ENCODE results near the gene SLC4A2. TPM values are rescaled to one million over a fixed set of nuclear protein-coding genes. Genes with fewer than 3 reads are reported as not detected.

SLC4A2 gene
- total RNA-seq, 1 donor from 2014 or later: 35.9 TPM

DNA sequence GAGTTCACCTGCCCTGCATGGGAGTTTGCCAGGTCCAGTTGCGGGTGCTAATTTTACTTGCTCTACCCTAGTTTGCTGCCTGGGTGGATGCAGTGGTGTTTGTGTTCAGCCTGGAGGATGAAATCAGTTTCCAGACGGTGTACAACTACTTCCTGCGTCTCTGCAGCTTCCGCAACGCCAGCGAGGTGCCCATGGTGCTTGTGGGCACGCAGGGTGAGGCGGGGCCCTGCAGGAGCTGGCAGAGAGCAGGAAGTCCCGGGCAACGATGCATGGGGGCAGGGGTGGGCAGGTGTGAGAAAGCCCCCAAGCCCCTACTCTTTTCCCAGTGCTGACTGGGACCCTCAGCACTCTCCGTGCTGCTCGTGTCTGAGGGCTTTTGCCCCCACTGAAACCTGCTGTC is 58.2 kb downstream of the SLC4A2 start:
- ATAC-seq: no peak

DNA sequence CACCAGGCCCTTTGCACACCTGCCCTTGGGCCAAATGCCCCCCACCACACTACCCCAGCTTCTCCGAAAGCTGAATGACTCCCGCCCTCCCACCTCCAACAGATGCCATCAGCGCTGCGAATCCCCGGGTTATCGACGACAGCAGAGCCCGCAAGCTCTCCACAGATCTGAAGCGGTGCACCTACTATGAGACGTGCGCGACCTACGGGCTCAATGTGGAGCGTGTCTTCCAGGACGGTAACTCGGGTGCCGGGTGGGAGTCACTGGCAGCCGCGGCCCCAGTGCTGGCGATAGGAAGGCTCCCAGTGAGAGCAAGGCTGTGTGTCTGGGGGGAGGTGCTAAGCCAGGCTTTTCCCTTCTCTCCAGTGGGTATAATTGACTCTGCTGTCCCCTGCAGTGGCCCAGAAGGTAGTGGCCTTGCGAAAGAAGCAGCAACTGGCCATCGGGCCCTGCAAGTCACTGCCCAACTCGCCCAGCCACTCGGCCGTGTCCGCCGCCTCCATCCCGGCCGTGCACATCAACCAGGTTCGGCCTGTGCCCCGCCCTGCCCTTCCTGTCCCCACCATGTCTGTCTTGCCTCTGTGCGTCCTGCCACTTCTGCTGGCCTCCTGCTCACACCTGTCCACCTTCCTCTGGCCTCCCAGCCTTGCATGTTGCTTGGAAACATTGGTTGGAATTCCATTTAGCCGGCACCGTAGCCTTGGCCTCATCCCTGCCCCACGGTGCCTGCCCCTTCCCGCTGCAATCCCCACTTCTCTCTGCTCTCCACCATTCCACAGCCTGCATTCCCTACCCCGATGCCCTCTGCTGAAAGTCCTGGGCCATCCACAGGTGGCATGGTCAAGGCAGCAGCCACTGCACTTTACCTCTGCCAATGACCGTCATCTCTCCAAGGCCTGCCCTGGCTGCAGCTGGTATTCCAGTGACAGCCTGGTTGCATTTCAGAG is 59.0 kb downstream of the SLC4A2 start:
- ATAC-seq: no peak

GRCh38 chr7:151119055-151119415 is 59.6 kb downstream of the SLC4A2 start:
- ATAC-seq: no peak

GRCh38 chr7:151119902-151120301 is 60.5 kb downstream of the SLC4A2 start:
- no peak for ATAC-seq

DNA sequence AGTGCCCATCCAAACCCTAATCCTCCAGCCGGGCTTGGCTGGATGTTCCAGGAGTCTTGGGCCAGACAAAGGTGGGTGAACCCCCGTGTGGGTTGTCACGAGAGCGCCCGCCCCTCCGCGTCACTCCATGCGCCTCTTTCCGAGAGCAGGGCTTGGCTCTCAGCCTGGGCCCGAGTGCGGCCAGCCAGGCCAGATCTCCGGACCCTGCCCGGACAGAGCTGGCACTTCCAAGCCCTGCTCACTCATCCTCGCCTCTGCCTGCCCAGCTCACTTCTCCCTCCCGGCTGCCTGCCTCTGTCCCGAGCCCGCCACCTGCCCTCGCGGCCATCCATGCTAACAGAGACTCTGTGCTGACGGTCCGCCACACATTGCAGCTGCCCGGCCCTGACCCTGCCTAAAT is 61.5 kb downstream of the SLC4A2 start:
- no peak for ATAC-seq

DNA sequence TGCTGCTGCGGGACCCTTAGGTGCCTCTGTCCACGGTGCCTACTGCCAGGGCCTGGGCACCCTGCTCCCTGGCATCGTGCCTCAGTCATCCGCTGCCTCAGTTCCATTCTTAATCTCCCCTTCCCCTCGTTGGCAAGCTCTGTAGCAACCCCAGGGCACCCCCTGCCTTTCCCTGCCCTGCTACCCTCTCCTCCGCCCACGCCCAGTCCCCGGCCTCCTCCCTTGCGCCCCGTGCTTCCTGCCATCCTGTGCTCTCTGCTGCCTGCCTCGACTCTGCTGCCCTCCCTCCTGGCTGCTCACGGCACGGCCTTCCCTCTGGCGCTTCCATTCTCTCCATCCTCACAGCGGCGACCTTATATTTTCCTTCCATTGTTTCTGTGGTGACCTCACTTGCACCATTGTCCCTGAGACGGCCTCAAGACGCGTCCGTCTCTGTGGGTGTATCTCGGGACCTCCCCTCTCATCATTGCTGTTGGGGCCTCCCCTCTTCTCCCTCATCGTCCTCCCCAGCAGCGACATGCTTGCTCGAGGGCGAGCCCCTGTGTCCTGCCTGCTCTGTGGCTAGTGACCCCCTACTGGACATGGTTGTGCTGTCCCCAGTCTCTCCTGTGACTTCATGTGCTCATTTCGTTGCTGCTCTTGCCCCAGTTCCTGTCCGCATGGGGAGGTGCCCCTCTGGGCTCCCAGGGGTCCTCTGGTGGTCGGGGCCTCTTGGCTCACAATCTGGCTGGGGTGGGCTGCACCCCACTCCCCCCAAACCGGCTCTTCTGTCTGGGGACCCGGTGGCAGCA is 62.2 kb downstream of the SLC4A2 start:
- no peak for ATAC-seq

GRCh38 chr7:151122276-151122675 is 62.9 kb downstream of the SLC4A2 start:
- ATAC-seq: no peak

DNA sequence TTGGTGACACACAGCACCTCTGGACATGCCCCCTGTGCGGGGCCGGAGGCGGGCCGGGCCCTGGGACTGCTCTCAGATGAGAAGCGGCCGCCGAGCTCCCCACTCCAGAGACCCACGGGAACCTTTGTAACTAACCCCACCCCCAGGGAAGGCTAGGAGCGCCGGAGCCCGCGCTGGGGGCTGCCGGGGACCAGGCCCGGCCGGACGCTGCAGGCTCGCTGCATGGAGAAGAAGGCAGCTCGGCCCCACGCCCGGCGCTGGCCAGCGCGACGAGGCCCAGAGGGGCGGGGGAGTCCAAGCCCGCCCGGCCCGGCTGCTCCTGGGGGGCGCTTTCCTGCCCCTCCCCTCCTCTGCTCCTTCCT is 63.4 kb downstream of the SLC4A2 start:
- ATAC-seq: no peak

DNA sequence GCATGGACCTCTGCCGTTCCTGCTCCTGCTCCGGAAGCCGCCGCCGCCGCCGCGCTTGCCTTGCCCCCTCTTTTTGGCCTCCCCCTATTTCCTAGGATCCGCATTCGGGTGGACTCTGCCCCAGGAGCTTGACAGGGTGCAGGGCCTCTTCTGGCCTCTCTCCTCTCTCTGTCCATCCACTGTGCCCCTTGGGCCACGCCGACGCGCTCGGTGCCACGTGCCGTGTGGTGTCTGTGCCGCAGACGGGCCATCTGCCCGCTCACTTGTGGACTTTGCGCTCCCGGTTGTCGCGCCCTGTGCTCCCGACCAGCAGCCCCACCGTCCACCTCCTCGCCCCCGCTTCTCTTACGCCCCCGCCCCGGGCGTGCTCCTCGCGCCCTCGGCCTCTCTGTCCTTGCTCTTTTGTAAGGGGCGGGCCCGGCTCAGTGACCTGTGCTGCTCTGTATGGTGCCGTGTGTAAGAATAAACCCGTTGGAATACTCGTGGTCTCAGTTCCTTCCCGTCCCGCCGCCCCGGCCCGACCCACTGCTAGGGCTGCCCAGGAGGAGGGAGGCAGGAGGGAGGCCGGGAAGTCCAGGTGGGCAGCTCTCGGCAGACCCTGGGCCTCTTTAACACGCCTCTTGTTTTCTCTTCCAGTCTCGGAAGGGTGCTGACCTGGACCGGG is 63.9 kb downstream of the SLC4A2 start:
- ATAC-seq: no peak

DNA sequence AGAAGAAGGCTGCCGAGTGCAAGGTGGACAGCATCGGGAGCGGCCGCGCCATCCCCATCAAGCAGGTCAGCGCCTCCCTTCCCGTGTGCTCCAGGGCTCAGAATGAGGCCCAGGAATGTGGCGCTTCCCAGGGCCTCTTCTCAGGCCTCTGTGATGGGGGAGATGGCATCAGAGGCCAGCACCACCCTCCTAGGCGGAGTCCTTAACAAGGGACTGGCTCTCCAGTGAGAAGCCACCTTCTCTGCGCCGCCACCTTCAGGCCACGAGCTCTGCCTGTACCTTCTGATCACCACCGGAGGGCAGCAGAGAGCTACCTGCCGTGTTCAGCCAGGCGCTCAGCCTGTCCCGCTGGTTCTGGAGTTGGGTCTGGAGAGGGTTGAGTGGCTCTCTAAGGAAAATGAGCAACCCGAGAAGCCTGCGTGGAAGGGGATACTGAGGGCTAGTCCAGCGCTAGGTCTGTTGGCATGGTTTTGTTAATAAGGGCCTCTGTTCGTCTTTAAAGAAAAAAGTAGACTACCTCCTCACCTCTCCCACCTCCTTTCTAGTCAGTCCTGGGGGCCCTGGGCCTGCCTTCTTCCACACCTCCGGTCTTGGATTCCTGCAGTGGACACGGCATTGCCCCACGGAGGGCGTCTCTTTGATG is 64.6 kb downstream of the SLC4A2 start:
- peak; percentile 90 for ATAC-seq

DNA sequence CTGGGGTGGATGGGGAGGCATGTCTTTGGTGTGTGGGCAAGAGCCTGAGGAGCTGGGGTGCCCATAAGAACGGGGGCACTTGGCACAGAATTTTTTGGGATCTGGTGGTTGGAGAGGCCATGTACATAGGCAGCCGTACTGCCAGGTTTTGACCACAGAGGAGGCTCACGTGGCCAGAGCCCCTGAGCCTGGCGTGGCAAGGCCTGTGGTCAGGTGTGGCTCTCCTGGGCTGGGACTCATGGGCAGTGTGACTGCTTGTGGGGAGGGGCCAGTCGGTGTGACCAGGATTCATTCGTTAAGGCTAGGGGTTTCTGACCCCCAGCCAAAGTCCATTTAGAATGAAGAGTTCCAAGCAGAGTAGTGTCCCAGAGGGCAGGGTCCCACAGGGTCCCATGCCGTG is 65.1 kb downstream of the SLC4A2 start:
- ATAC-seq: no peak

GRCh38 chr7:151124899-151125399 is 65.6 kb downstream of the SLC4A2 start:
- ATAC-seq: no peak

DNA sequence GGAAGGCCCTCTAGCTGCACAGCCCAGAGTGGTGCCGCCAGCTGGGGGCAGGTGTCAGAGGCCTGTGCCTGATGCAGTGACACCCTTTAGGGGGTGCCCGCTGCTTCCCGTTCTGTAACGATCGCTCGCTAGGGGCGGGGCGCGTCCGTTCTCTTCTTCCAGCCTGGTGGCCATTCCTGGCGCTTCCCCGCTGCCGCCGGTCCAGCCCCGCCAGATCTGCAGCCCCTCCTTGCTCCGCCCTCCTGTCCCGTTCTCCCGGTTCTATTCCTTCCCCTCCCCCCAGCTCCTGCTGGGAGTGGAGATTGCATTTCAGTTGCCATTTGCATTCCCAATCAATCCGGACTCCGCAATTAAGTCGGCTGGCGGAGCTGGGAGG is 66.1 kb downstream of the SLC4A2 start:
- peak; percentile 7 for ATAC-seq

GRCh38 chr7:151125846-151126481 is 66.6 kb downstream of the SLC4A2 start:
- ATAC-seq: peak; percentile 23

Other genes starting within 250 kb of the SLC4A2 start
- gene AOC1, start 207.1 kb upstream of the SLC4A2 start, total RNA-seq: 6.3 TPM
- 0.20 TPM for gene KCNH2, start 81.3 kb upstream of the SLC4A2 start, total RNA-seq
- 3.1 TPM for gene NOS3, start 68.6 kb upstream of the SLC4A2 start, total RNA-seq
- 16.7 TPM for gene ATG9B, start 35.1 kb upstream of the SLC4A2 start, total RNA-seq
- 25.1 TPM for gene ABCB8, start 31.1 kb upstream of the SLC4A2 start, total RNA-seq
- gene ASIC3, start 11.1 kb upstream of the SLC4A2 start, total RNA-seq: 0.52 TPM
- gene CDK5, start 1.7 kb upstream of the SLC4A2 start, total RNA-seq: 11.4 TPM
- 55.5 TPM for gene FASTK, start 21.2 kb downstream of the SLC4A2 start, total RNA-seq
- 23.2 TPM for gene TMUB1, start 23.9 kb downstream of the SLC4A2 start, total RNA-seq
- 76.1 TPM for gene AGAP3, start 26.9 kb downstream of the SLC4A2 start, total RNA-seq
- gene GBX1, start 108.1 kb downstream of the SLC4A2 start, total RNA-seq: not detected
- not detected for gene ASB10, start 127.7 kb downstream of the SLC4A2 start, total RNA-seq
- gene H2BK1, start 150.9 kb downstream of the SLC4A2 start, total RNA-seq: not detected
- 25.7 TPM for gene ABCF2, start 167.6 kb downstream of the SLC4A2 start, total RNA-seq
- 10.9 TPM for gene CHPF2, start 172.9 kb downstream of the SLC4A2 start, total RNA-seq
- 6.7 TPM for gene SMARCD3, start 189.1 kb downstream of the SLC4A2 start, total RNA-seq

Measured in esophagus mucosa (tissue), 1 donor.